Measurements from ENCODE around the gene CMSS1.

Gene CMSS1

DNA sequence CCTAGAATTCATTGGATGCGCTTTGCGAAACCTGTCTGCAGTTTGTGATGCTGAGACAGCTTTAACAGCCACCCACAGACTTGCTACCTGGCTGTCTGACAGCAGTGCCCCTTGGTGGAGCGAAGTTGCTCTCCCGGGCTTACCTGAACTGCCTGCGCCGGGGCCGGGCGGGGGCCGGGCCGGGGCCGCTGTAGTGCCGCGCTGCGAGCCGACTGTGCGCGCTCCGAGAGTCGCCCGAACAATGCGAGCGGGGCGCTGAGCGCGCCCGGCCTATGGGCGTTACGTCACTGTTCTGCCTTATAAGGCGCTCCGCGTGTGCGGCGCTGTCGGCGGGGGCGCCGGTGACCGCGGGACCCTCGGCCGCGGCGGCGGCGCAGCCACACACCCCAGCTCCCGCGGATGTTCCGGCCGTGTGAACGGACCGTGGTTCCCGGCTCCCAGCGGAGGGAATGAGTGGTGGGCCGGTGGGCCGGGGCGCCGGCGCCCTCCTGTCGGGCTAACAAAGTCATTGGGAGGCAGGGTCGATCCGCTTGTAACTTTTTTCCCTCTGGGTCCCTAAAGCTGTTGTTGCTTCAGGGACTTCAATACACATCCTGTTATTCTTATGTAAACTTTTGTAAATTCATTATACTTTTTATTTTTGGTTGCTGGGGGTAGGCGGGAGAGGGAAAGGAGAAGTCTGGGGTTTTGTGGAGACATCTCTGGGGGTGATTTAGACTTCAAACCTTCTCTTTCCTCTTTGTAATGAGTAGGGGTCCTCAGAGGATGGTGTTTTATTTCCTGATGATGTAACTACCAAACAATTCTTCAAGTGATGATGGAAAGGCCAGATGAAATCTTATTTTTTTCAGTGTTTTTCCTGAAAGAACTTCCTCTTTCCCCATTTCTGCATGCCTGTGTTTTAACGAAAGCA is 58.5 kb downstream of the CMSS1 start:
- peak; percentile 13 to 62 (median 24) for DNase-seq

- DNase-seq: no peak
These were observed 59.4 kb downstream of the CMSS1 start for GRCh38 chr3:99877031-99877579.

DNA sequence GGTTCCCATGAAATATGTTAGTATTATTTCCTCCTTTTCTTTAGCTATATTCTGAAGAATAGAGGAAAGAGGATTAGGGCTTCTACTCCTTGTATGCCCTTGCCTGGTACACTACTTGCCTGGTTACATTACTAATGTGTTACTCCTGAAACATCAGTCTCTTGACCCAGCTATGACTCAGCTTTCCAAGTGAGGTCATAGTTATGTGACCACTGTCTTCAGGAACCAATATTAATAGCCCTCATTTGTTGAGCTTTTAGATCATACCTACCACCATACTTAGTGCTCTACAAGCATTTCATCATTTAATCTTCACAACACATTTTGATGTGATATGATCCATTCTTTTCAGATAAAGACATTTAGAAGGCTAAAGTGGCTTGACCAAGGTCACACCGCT is 60.3 kb downstream of the CMSS1 start:
- no peak for DNase-seq

DNA sequence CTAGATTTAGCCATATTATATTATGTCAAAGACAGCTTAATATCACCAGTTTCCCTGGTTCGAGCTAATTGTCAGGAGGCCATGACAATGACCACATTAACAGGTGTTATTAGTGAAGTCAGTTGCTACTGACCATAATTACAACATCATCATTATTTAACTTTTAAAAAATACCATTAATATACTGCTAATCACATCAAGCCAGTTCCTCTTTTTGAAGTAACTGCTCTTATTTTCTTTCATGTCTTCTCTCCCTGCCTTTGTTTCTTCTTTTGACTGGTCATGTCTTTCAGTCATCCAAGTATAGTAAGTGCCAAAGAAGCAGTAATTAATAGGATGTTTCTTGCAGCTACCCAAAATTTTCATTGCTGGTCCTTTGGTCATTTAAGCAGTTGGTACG is 61.6 kb downstream of the CMSS1 start:
- DNase-seq: no peak

GRCh38 chr3:99881121-99881524 is 63.5 kb downstream of the CMSS1 start:
- no peak for DNase-seq

DNA sequence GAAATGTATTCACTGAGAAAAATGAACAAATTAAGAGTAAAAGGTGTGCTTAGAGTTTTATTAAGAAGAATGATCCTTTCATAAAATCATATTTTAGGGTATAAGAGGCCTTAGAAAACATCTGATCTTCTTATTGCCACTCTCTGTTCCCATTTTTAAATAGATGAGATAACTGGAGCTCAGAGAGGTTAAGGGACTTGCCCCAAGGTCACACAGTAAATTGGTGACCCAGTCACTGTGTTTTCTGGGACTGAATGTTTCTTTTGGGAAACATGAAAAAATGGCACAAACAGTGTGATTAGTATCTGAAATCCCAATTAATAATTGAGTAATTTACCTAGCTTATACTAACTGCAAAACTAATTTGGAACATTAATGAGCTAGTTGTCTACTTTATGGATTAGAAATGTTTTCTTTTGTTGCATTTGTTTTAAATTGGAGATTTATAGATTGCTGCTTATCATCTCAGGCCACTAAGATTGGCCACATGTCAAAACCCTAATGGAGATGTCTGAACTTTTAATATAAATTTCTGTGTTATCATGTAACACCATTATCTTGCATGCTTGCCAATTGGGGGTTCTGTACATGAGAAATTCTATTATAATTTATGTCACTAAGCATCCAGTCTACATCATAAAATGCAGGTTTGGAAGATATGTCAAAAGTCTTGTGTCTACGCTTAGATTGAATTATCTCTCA is 64.9 kb downstream of the CMSS1 start:
- no peak for DNase-seq

GRCh38 chr3:99883138-99883461 is 65.4 kb downstream of the CMSS1 start:
- no peak for DNase-seq

DNA sequence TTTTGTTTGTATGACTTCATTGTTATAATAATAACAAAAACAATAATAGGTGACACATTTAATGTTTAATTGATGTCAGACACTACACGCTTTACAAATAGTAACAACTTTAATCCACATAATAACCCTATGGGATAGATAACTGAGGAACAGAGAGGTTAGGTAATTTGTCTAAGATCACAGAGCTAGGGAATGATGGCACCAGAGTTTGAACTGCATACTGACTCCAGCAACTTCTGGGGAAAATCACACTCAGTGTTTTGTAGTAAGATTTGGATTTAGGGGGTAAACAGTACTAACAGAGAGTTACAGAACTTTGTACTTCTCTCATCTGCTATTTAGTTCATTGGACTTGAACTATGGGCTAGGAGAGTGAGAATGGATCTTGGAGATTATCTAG is 66.0 kb downstream of the CMSS1 start:
- no peak for DNase-seq

GRCh38 chr3:99884484-99884883 is 66.8 kb downstream of the CMSS1 start:
- DNase-seq: no peak

DNA sequence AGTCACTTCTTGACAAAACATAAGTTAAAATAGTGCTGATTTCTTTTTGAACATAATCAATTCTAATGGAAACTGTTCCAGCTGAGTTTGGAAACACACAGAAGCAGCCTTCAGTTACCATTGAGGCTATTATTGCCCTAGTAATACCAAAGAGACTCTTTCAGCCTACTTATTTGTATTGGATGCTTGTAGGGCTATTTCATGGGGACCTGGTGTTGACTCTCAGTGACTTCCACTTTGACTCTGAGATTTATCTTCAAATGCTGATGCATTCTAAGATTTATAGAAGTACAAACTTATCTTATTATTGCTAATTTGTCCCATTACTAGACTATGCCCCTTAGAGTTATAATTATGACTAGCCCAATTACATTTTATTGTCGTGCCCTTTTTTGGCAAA is 67.4 kb downstream of the CMSS1 start:
- no peak for DNase-seq

- DNase-seq: no peak
These were observed 68.2 kb downstream of the CMSS1 start for GRCh38 chr3:99885851-99886250.

DNA sequence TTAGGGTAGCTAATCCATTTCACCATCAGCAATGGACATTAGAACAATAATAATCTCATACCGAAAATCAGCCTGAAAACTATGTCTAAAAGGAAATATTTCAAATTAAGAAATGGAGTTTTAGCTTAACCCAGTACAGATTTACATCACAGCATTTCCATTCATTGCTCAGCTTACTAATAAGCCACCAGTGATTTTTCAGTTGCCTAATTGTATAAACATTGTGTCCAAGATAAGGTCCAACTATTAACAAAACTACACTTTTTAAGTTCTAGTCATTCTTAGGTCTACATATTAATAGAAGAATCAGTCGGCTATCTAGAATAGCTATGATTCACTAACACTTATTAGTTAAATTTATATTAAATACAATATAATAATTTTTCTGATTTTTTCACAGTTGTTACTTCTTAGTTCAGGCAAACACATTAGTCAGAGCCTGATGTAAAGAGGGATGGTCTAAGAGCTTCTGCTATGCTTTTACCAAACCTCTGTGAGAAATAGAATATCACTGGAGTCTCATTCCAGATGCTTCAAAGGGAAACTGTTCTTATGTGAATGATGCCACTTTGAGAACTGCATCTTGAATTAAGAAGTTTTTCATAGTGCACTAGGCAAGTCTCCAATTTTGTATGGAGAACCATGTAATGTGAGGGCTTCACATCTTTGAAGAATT is 74.1 kb downstream of the CMSS1 start:
- no peak for DNase-seq

- no peak for DNase-seq
These were observed 74.7 kb downstream of the CMSS1 start for GRCh38 chr3:99892332-99892731.

GRCh38 chr3:99895131-99895696 is 77.6 kb downstream of the CMSS1 start:
- no peak for DNase-seq

DNA sequence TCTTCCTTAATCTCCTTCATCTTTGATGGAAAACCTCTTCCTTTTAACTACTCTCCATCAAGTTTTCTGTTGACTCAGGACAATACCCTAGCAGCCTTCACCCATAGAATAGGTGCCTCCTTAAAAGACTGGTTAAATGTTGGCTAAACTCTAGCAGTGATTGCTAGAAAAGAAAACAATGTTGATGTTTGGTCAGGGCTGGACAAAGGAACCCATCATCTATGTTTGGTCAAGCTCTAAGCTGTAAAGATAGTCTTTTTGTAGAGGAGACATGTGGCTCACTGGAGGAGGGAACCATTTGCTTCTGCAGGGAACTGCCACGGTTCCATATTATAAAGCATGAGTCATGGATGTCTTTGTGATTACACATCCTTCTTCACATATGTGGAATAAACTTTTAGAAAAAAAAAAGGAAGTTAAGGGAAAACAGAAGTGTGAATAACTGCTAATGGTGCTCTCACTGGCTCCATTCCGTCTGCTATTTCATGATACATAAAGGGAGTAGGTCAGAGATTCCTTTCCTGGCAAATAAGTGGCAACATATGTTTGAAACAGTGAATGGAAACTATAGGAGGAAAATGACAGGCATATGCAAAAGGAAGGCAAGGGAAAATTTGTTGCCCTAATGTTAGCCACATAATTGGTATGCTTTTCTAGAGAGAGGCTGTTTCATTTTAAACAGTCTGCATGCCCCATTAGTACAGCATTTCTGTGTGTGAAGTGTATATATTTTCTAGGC is 78.2 kb downstream of the CMSS1 start:
- DNase-seq: no peak

- no peak for DNase-seq
These were observed 78.8 kb downstream of the CMSS1 start for GRCh38 chr3:99896482-99896881.

- no peak for DNase-seq
These were observed 81.9 kb downstream of the CMSS1 start for GRCh38 chr3:99899603-99900002.

GRCh38 chr3:99900248-99900647 is 82.6 kb downstream of the CMSS1 start:
- no peak for DNase-seq

- DNase-seq: no peak
These were observed 83.7 kb downstream of the CMSS1 start for GRCh38 chr3:99901200-99901926.

GRCh38 chr3:99902091-99902490 is 84.4 kb downstream of the CMSS1 start:
- no peak for DNase-seq

GRCh38 chr3:99903869-99904268 is 86.2 kb downstream of the CMSS1 start:
- no peak for DNase-seq
